ENCODE measurements around the gene NBAS. TPM values are rescaled to one million over a fixed set of nuclear protein-coding genes. Genes with fewer than 3 reads are reported as not detected.

NBAS gene
- total and polyA plus RNA-seq, 9 of the 15 experiments (the other 6 are each of a cell fraction or from before 2014, with no cell fraction given) = 15.3 to 94.4 (median 69.9) TPM

- TF ChIP-seq IRF2 (CRISPR knock-in tag; IDR thresholded peaks at IDR 0.05) = no peak
- TF ChIP-seq MLX (CRISPR knock-in tag; conservative IDR thresholded peaks at IDR 0.05) = 0 out of 4 replicates have a peak, but pooled peaks of 1 of the 2 experiments have one; percentile 19
- TF ChIP-seq ZFP30 (CRISPR knock-in tag; IDR thresholded peaks at IDR 0.05; ENCODE audit: borderline replicate concordance) = no peak
- TF ChIP-seq BRCA1 (IDR thresholded peaks at IDR 0.05) = no peak
- no peak for TF ChIP-seq BRCA1 (CRISPR knock-in tag; IDR thresholded peaks at IDR 0.05)
- no peak for TF ChIP-seq BDP1 (IDR thresholded peaks at IDR 0.05; ENCODE audit: insufficient read depth, insufficient read length)
- TF ChIP-seq DACH1 (IDR thresholded peaks at IDR 0.05; ENCODE audit: partially characterized antibody) = no peak
- TF ChIP-seq, protein P1, sequence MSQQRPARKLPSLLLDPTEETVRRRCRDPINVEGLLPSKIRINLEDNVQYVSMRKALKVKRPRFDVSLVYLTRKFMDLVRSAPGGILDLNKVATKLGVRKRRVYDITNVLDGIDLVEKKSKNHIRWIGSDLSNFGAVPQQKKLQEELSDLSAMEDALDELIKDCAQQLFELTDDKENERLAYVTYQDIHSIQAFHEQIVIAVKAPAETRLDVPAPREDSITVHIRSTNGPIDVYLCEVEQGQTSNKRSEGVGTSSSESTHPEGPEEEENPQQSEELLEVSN (IDR thresholded peaks at IDR 0.05; ENCODE audit: borderline replicate concordance in 1 of 2, extremely low read depth in 1 of 2, insufficient read depth in 1 of 2, insufficient read length in 1 of 2, low read depth in 1 of 2, low read length in 1 of 2, poor library complexity in 1 of 2, severe bottlenecking in 1 of 2) = peak; percentile 89 to 95
- TF ChIP-seq, protein P2, sequence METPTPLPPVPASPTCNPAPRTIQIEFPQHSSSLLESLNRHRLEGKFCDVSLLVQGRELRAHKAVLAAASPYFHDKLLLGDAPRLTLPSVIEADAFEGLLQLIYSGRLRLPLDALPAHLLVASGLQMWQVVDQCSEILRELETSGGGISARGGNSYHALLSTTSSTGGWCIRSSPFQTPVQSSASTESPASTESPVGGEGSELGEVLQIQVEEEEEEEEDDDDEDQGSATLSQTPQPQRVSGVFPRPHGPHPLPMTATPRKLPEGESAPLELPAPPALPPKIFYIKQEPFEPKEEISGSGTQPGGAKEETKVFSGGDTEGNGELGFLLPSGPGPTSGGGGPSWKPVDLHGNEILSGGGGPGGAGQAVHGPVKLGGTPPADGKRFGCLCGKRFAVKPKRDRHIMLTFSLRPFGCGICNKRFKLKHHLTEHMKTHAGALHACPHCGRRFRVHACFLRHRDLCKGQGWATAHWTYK (CRISPR knock-in tag; IDR thresholded peaks at IDR 0.05) = no peak
- TF ChIP-seq SAFB2 (IDR thresholded peaks at IDR 0.05; ENCODE audit: borderline replicate concordance, low read depth, low read length, severe bottlenecking) = no peak
- no peak for TF ChIP-seq HDAC6 (IDR thresholded peaks at IDR 0.05; ENCODE audit: low read depth, low read length)
- 0 out of 2 replicates have a peak, but pooled peaks have one; percentile 67 for TF ChIP-seq ZNF212 (CRISPR knock-in tag; IDR thresholded peaks at IDR 0.05)
- no peak for TF ChIP-seq PHTF2 (CRISPR knock-in tag; IDR thresholded peaks at IDR 0.05)
- no peak for TF ChIP-seq SMARCB1 (IDR thresholded peaks at IDR 0.05; ENCODE audit: insufficient read length, low read depth)
- TF ChIP-seq ASH1L (IDR thresholded peaks at IDR 0.05; ENCODE audit: borderline replicate concordance, low read depth, partially characterized antibody) = no peak
- TF ChIP-seq RBM25 (IDR thresholded peaks at IDR 0.05; ENCODE audit: low read depth, low read length, severe bottlenecking) = no peak
- TF ChIP-seq TCF7 (IDR thresholded peaks at IDR 0.05; ENCODE audit: borderline replicate concordance) = 0 out of 2 replicates have a peak, but pooled peaks have one; percentile 54
- TF ChIP-seq DNMT1 (IDR thresholded peaks at IDR 0.05) = no peak
- TF ChIP-seq NFRKB (IDR thresholded peaks at IDR 0.05; ENCODE audit: low read depth) = peak; percentile 96
- peak; percentile 80 for TF ChIP-seq ZNF431 (CRISPR knock-in tag; IDR thresholded peaks at IDR 0.05)
- TF ChIP-seq, protein P3, sequence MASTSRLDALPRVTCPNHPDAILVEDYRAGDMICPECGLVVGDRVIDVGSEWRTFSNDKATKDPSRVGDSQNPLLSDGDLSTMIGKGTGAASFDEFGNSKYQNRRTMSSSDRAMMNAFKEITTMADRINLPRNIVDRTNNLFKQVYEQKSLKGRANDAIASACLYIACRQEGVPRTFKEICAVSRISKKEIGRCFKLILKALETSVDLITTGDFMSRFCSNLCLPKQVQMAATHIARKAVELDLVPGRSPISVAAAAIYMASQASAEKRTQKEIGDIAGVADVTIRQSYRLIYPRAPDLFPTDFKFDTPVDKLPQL (IDR thresholded peaks at IDR 0.05; ENCODE audit: extremely low read depth, insufficient read length) = no peak
These were observed 30.7 kb upstream of the NBAS start, which contains the start of gene DDX1 (continued) for GRCh38 chr2:15591692-15592463.

Measured in K562 (cell line).